Measurements from ENCODE around the gene RGSL1.

Gene RGSL1

GRCh38 chr1:182450087-182450486 lies at the start of gene RGSL1:
Gene RGSL1, plus strand, starts transcription at chr1:182450146. Its CDS starts 20 bp downstream, at chr1:182450166.
- H3K27ac ChIP-seq, result no peak within 1 kb of the TSS
- TF ChIP-seq ZFX (IDR thresholded peaks at IDR 0.05; ENCODE audit: borderline replicate concordance) (no peak), CTCF (IDR thresholded peaks at IDR 0.05) (no peak)

GRCh38 chr1:182400567-182400966 lies 49.4 kb upstream of the RGSL1 start, which contains the start of gene TEDDM1:
Gene TEDDM1, minus strand, starts transcription at chr1:182400667. Its CDS starts 182 bp downstream, at chr1:182400485.
- no peak within 1 kb of the TSS for H3K27ac ChIP-seq
- no peak for TF ChIP-seq ZFX (IDR thresholded peaks at IDR 0.05; ENCODE audit: borderline replicate concordance)
- TF ChIP-seq CTCF (IDR thresholded peaks at IDR 0.05), result no peak

GRCh38 chr1:182404781-182405180 lies 45.2 kb upstream of the RGSL1 start:
- no peak overlapping the region for H3K27ac ChIP-seq
- TF ChIP-seq ZFX (IDR thresholded peaks at IDR 0.05; ENCODE audit: borderline replicate concordance) (no peak), CTCF (IDR thresholded peaks at IDR 0.05) (no peak)

- H3K27ac ChIP-seq, result no peak overlapping the region
- TF ChIP-seq CTCF (IDR thresholded peaks at IDR 0.05) (no peak), ZFX (IDR thresholded peaks at IDR 0.05; ENCODE audit: borderline replicate concordance) (no peak)
These were observed 44.4 kb upstream of the RGSL1 start for GRCh38 chr1:182405578-182405977.

GRCh38 chr1:182406012-182406411 lies 43.9 kb upstream of the RGSL1 start:
- no peak overlapping the region for H3K27ac ChIP-seq
- TF ChIP-seq CTCF (IDR thresholded peaks at IDR 0.05) (no peak), ZFX (IDR thresholded peaks at IDR 0.05; ENCODE audit: borderline replicate concordance) (no peak)

- no peak for TF ChIP-seq ZFX (IDR thresholded peaks at IDR 0.05; ENCODE audit: borderline replicate concordance)
- no peak for TF ChIP-seq CTCF (IDR thresholded peaks at IDR 0.05)
- no peak overlapping the region for H3K27ac ChIP-seq
These were observed 42.2 kb upstream of the RGSL1 start for GRCh38 chr1:182407724-182408123.

GRCh38 chr1:182408435-182409075 lies 41.4 kb upstream of the RGSL1 start:
- H3K27ac ChIP-seq, result no peak overlapping the region
- TF ChIP-seq CTCF (IDR thresholded peaks at IDR 0.05) (no peak), ZFX (IDR thresholded peaks at IDR 0.05; ENCODE audit: borderline replicate concordance) (no peak)
